Measurements from ENCODE around the gene C4orf50. TPM values are rescaled to one million over a fixed set of nuclear protein-coding genes. Genes with fewer than 3 reads are reported as not detected.

The C4orf50 gene
- total and polyA plus RNA-seq, 2 of the 13 experiments (the other 11 are each of a cell fraction or from before 2014, with no cell fraction given): not detected

- Histone ChIP-seq H3K36me3 (replicated peaks in 1 of 2; ENCODE audit: control insufficient read depth in 1 of 2, insufficient read depth in 2 of 2, low read length in 2 of 2) (no peaks in the 10 kb centered on the region), H3K4me2 (ENCODE audit: low read depth, low read length) (no peak overlapping the region), H3K4me3 (replicated peaks in 1 of 3; ENCODE audit: insufficient read depth in 1 of 3, low read depth in 2 of 3, low read length in 3 of 3) (no peak overlapping the region), H3K79me2 (ENCODE audit: insufficient read depth, low read length) (no peaks in the 10 kb centered on the region), H4K20me1 (ENCODE audit: insufficient read depth, low read length) (peaks cover 4% of the 10 kb centered on the region; the same call in 1 of the 2 replicates), H3K9ac (ENCODE audit: insufficient read depth, low read depth, low read length) (no peak overlapping the region), H3K27ac (ENCODE audit: extremely low read length, insufficient read depth, low read length) (no peak overlapping the region), H3K27me3 (ENCODE audit: control insufficient read depth in 1 of 2, insufficient read depth in 2 of 2, low read length in 2 of 2) (peaks cover 5 to 22% of the 10 kb centered on the region in 2 experiments; a peak in 4 of 5 replicates), H2AFZ (ENCODE audit: low read length) (no peak overlapping the region), H3K9me3 (ENCODE audit: low read length) (no peaks in the 10 kb centered on the region), H3K4me1 (ENCODE audit: insufficient read depth, low read length) (no peaks in the 10 kb centered on the region)
- no TSS peak for BruUV-seq (replicated peaks)
- POLR2A ChIA-PET: no interaction called here
- ATAC-seq (no peak), FAIRE-seq (no peak), DNase-seq (ENCODE audit: low spot score) (no peak)
- intact Hi-C loops (cut with micrococcal nuclease; ENCODE audit: unreplicated experiment) (no loop called here), in situ Hi-C loops (cut with HindIII; ENCODE audit: extremely low pct_ligation_motif_present, low pct_unique_long_range_greater_than_20kb) (no loop called here)
- TF ChIP-seq MXD1 (CRISPR knock-in tag; IDR thresholded peaks at IDR 0.05) (no peak), KLF13 (CRISPR knock-in tag; IDR thresholded peaks at IDR 0.05) (no peak), SALL2 (CRISPR knock-in tag; IDR thresholded peaks at IDR 0.05) (no peak), NFYB (CRISPR knock-in tag; IDR thresholded peaks at IDR 0.05) (no peak), TERF1 (CRISPR knock-in tag; IDR thresholded peaks at IDR 0.05) (no peak), PCBP2 (optimal IDR thresholded peaks at IDR 0.05; ENCODE audit: low read depth, low read length, poor library complexity, severe bottlenecking) (no peak), IRX3 (CRISPR knock-in tag; IDR thresholded peaks at IDR 0.05; ENCODE audit: borderline replicate concordance, low read depth) (no peak), ZZZ3 (CRISPR knock-in tag; IDR thresholded peaks at IDR 0.05; ENCODE audit: borderline replicate concordance) (no peak), RARG (CRISPR knock-in tag; IDR thresholded peaks at IDR 0.05; ENCODE audit: low read depth) (no peak), RORA (CRISPR knock-in tag; IDR thresholded peaks at IDR 0.05) (no peak), TGIF2 (CRISPR knock-in tag; IDR thresholded peaks at IDR 0.05) (no peak), ZKSCAN5 (CRISPR knock-in tag; IDR thresholded peaks at IDR 0.05) (no peak), PAF1 (CRISPR knock-in tag; IDR thresholded peaks at IDR 0.05) (no peak), GABPA (IDR thresholded peaks at IDR 0.05; ENCODE audit: low read depth, low read length) (no peak), GABPA (CRISPR knock-in tag; IDR thresholded peaks at IDR 0.05; ENCODE audit: low read depth) (no peak)
- 29% methylated on average over 7 of the region's 7 CpGs for WGBS (ENCODE audit: low lambda C conversion rate)
- CTCF ChIA-PET (ENCODE audit: low intra/inter-chr PET ratio, low total read pairs): no interaction called here
Measured at GRCh38 chr4:5884796-5885195, 133.4 kb downstream of the C4orf50 start.

Measured in HepG2 (cell line).